NCI-H187 treated with DMSO at 0.1 percent for 48 hours (cell line): ENCODE results near the gene NACC1.

Experiments
- DNase-seq: peaks from one replicate; lab custom pipeline; 2025; lab: John Stamatoyannopoulos, UW

The NACC1 gene

GRCh38 chr19:13117772-13118423, at the start of gene NACC1:
Gene NACC1 (plus strand): TSS chr19:13118264. CDS start chr19:13135208, 16,944 bp downstream.
- DNase-seq: no peak

GRCh38 chr19:13069415-13070359, 48.4 kb upstream of the NACC1 start:
- no peak for DNase-seq

GRCh38 chr19:13070425-13071140, 47.5 kb upstream of the NACC1 start:
- DNase-seq: no peak

- DNase-seq: no peak
Measured at GRCh38 chr19:13071444-13072187, 46.4 kb upstream of the NACC1 start.

- no peak for DNase-seq
Measured at GRCh38 chr19:13072188-13072908, 45.7 kb upstream of the NACC1 start.

- no peak for DNase-seq
Measured at GRCh38 chr19:13073263-13073662, 44.8 kb upstream of the NACC1 start.

GRCh38 chr19:13074378-13074777, 43.7 kb upstream of the NACC1 start:
- no peak for DNase-seq

- no peak for DNase-seq
Measured at GRCh38 chr19:13076320-13076719, 41.7 kb upstream of the NACC1 start.

- DNase-seq: no peak
Measured at GRCh38 chr19:13076787-13077186, 41.3 kb upstream of the NACC1 start.

GRCh38 chr19:13077240-13077639, 40.8 kb upstream of the NACC1 start:
- no peak for DNase-seq

- DNase-seq: no peak
Measured at GRCh38 chr19:13078381-13078780, 39.7 kb upstream of the NACC1 start.

GRCh38 chr19:13078897-13079541, 39.0 kb upstream of the NACC1 start:
- no peak for DNase-seq

GRCh38 chr19:13079542-13079986, 38.5 kb upstream of the NACC1 start:
- DNase-seq: no peak

- peak; percentile 29 for DNase-seq
Measured at GRCh38 chr19:13082192-13083007, 35.7 kb upstream of the NACC1 start.

- no peak for DNase-seq
Measured at GRCh38 chr19:13083008-13083404, 35.1 kb upstream of the NACC1 start.

GRCh38 chr19:13083627-13084026, 34.4 kb upstream of the NACC1 start:
- DNase-seq: peak; percentile 19

GRCh38 chr19:13085666-13086065, 32.4 kb upstream of the NACC1 start:
- DNase-seq: no peak

GRCh38 chr19:13086341-13086740, 31.7 kb upstream of the NACC1 start:
- no peak for DNase-seq

GRCh38 chr19:13087295-13087694, 30.8 kb upstream of the NACC1 start:
- no peak for DNase-seq
